OCI-LY1 (cell line): ENCODE results near the gene FBXW4.

ENCODE experiments used
- H2AFZ ChIP-seq: fragments of 200-600 bp; sonication (generic), shearing (Covaris generic); 2 replicates; pipeline ENCODE4 v1.6.0; 2014; ENCODE audit warnings: antibody characterized with exemption, mild to moderate bottlenecking, low read length
- H3F3A ChIP-seq: fragments of 200-600 bp; sonication (generic), shearing (Covaris generic); 2 replicates; pipeline ENCODE4 v1.6.0; 2014; ENCODE audit warnings: mild to moderate bottlenecking, antibody characterized with exemption, low read length, moderate library complexity; ENCODE audit not compliant: insufficient read depth
- H3K27ac ChIP-seq: fragments of 200-600 bp; sonication (generic); 2 replicates; pipeline ENCODE4 v1.5.1; 2014; ENCODE audit warnings: low read length, mixed run types, mild to moderate bottlenecking, low read depth; ENCODE audit not compliant: poor library complexity, severe bottlenecking
- H3K27me3 ChIP-seq: fragments of 200-600 bp; sonication (generic); 2 replicates; pipeline ENCODE4 v1.6.0; 2014; ENCODE audit warnings: antibody characterized with exemption, mild to moderate bottlenecking, low read length, moderate library complexity; ENCODE audit not compliant: insufficient read depth
- H3K36me3 ChIP-seq: fragments of 200-600 bp; sonication (generic); 2 replicates; pipeline ENCODE4 v1.6.1; 2014; ENCODE audit warnings: mild to moderate bottlenecking, antibody characterized with exemption, low read length, moderate library complexity, mixed read lengths; ENCODE audit not compliant: insufficient read depth
- H3K4me1 ChIP-seq: fragments of 200-600 bp; sonication (generic); 2 replicates; pipeline ENCODE4 v1.5.1; 2014; ENCODE audit warnings: mild to moderate bottlenecking, low read length, moderate library complexity; ENCODE audit not compliant: insufficient read depth, severe bottlenecking
- H3K4me2 ChIP-seq: fragments of 200-600 bp; sonication (generic), shearing (Covaris generic); 2 replicates; pipeline ENCODE4 v1.6.1; 2014; ENCODE audit warnings: low read length
- H3K4me3 ChIP-seq: fragments of 200-600 bp; sonication (generic); 2 replicates; pipeline ENCODE4 v1.5.1; 2014; ENCODE audit warnings: low read length, low read depth, mild to moderate bottlenecking, mixed read lengths; ENCODE audit not compliant: poor library complexity, severe bottlenecking
- H3K79me2 ChIP-seq: fragments of 200-600 bp; shearing (Covaris generic); 2 replicates; pipeline ENCODE4 v1.6.1; 2016; ENCODE audit warnings: mixed run types, low read length, mixed read lengths; ENCODE audit not compliant: insufficient read depth
- H3K9ac ChIP-seq: fragments of 200-600 bp; sonication (generic), shearing (Covaris generic); 2 replicates; pipeline ENCODE4 v1.6.1; 2014; ENCODE audit warnings: mild to moderate bottlenecking, low read length, mixed read lengths
- H3K9me2 ChIP-seq: fragments of 200-600 bp; sonication (generic), shearing (Covaris generic); 2 replicates; pipeline ENCODE4 v1.6.1; 2014; ENCODE audit warnings: low read depth, mild to moderate bottlenecking, low read length, mixed read lengths
- H3K9me3 ChIP-seq: fragments of 200-600 bp; shearing (Covaris generic); 2 replicates; pipeline ENCODE4 v1.6.1; 2014; ENCODE audit warnings: low read length, mixed read lengths
- H4K20me1 ChIP-seq: fragments of 200-600 bp; sonication (generic), shearing (Covaris generic); 2 replicates; pipeline ENCODE4 v1.6.0; 2016; ENCODE audit warnings: mild to moderate bottlenecking, low read length; ENCODE audit not compliant: insufficient read depth
- CTCF ChIP-seq: fragments of 200-600 bp; sonication (generic), shearing (Covaris generic); IDR thresholded peaks from 2 replicates; pipeline ENCODE4 v1.5.1; 2017; ENCODE audit warnings: mild to moderate bottlenecking, antibody characterized with exemption, low read length, moderate library complexity, mixed read lengths
- EZH2 ChIP-seq: fragments of 200-600 bp; sonication (generic), shearing (Covaris generic); IDR thresholded peaks from 2 replicates; pipeline ENCODE4 v1.8.0; 2017; ENCODE audit warnings: borderline replicate concordance, mixed run types, mild to moderate bottlenecking, antibody characterized with exemption, low read length, moderate library complexity, mixed read lengths

FBXW4 gene

DNA sequence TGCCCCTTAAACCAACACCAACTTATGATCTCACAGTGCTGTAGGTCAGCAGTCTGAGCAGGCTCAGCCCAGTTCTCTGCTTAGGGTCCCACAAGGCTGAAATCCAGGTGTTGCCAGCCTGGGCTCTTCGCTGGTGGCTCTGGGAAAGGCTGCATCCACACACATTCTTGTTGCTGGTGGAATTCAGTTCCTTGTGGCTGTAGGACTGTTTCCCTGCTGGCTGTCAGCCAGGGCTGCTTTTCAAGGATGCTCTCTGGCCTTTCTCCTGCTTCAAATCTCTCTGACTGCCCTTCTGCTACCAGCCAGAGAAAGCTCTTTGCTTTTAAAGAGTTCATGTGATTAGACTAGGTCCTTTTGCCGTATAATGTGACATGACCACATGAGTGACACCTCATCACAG, 122.2 kb downstream of the FBXW4 start:
- TF ChIP-seq EZH2 (no peak), CTCF (no peak)
- no peaks in the 10 kb centered on the region for H3K36me3 ChIP-seq
- H3K4me1 ChIP-seq, result peaks cover 10% of the 10 kb centered on the region
- no peaks in the 10 kb centered on the region for H3K9me2 ChIP-seq
- H3K4me2 ChIP-seq, result no peak overlapping the region
- no peaks in the 10 kb centered on the region for H4K20me1 ChIP-seq
- no peaks in the 10 kb centered on the region for H3K79me2 ChIP-seq
- no peak overlapping the region for H3K9ac ChIP-seq
- H3K27ac ChIP-seq, result no peak overlapping the region
- H3F3A ChIP-seq, result no peaks in the 10 kb centered on the region
- H2AFZ ChIP-seq, result no peak overlapping the region
- no peaks in the 10 kb centered on the region for H3K27me3 ChIP-seq
- no peaks in the 10 kb centered on the region for H3K9me3 ChIP-seq
- no peak overlapping the region for H3K4me3 ChIP-seq

GRCh38 chr10:101572126-101572525, 122.8 kb downstream of the FBXW4 start:
- Histone ChIP-seq H3K27me3 (no peaks in the 10 kb centered on the region), H3K9me3 (no peaks in the 10 kb centered on the region), H3K79me2 (no peaks in the 10 kb centered on the region), H3K9me2 (no peaks in the 10 kb centered on the region), H2AFZ (no peak overlapping the region), H3K4me1 (peaks cover 10% of the 10 kb centered on the region), H3K9ac (no peak overlapping the region), H3K4me3 (no peak overlapping the region), H3K4me2 (no peak overlapping the region), H3K36me3 (no peaks in the 10 kb centered on the region), H3F3A (no peaks in the 10 kb centered on the region), H3K27ac (no peak overlapping the region), H4K20me1 (no peaks in the 10 kb centered on the region)
- TF ChIP-seq EZH2 (no peak), CTCF (no peak)

- Histone ChIP-seq H3K27ac (no peak overlapping the region), H3K4me3 (no peak overlapping the region), H3K9ac (no peak overlapping the region), H3K9me3 (no peaks in the 10 kb centered on the region), H3K4me1 (peaks cover 10% of the 10 kb centered on the region), H3F3A (no peaks in the 10 kb centered on the region), H2AFZ (no peak overlapping the region), H3K4me2 (no peak overlapping the region), H3K79me2 (no peaks in the 10 kb centered on the region), H4K20me1 (no peaks in the 10 kb centered on the region), H3K9me2 (no peaks in the 10 kb centered on the region), H3K36me3 (no peaks in the 10 kb centered on the region), H3K27me3 (no peaks in the 10 kb centered on the region)
- no peak for TF ChIP-seq EZH2
- no peak for TF ChIP-seq CTCF
Observed at GRCh38 chr10:101571271-101571925, 123.6 kb downstream of the FBXW4 start.
